Measurements from ENCODE around the gene TWNK. TPM values are rescaled to one million over a fixed set of nuclear protein-coding genes. Genes with fewer than 3 reads are reported as not detected.

Gene TWNK
- total and polyA plus RNA-seq, 2 of the 4 experiments (the other 2 are of a cell fraction) = 7.7 to 8.8 TPM

DNA sequence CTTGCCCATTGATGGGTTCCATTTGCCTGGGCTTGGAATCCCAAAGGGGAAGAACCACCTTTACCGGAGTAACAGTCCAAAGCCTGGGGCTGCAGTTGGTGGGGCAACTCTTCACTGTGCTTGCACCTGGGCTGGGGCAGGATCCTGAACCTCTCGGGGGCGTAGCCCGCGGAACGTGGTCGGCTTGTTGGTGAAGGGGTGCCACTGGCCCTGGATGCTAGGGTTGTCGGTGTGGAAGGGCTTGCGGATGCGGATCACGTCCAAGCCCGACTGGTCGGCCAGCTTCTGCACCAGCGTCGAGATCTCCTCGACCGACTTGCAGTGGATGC is 756 bp upstream of the TWNK start:
- BruUV-seq (replicated peaks) = TSS peak; percentile 95
- H3K27ac ChIP-seq (ENCODE audit: insufficient read depth, low read length) = peak overlapping the region; percentile 98

More for the DNA sequence above, 756 bp upstream of the TWNK start:
- no peak overlapping the region for H2BK20ac ChIP-seq (ENCODE audit: low read depth, low read length)
- H3K56ac ChIP-seq (ENCODE audit: extremely low read depth, insufficient read depth, low read length) = no peak overlapping the region
- peaks cover 9% of the 10 kb centered on the region for H3K9me1 ChIP-seq (ENCODE audit: insufficient read depth, low read length)
- peak overlapping the region; percentile 73; the same call in 1 of the 2 replicates for H3K23ac ChIP-seq (ENCODE audit: low read depth, low read length)
- peak overlapping the region; percentile 97 for H3K9ac ChIP-seq (ENCODE audit: low read depth, low read length)
- H2BK120ac ChIP-seq (ENCODE audit: low read depth, low read length) = no peak overlapping the region
- intact Hi-C loops (cut with micrococcal nuclease) = no loop called here
- no peaks in the 10 kb centered on the region for H3K27me3 ChIP-seq (ENCODE audit: control insufficient read depth, insufficient read depth, low read length)
- H3K14ac ChIP-seq (replicated peaks; ENCODE audit: low read depth, low read length) = peak overlapping the region; percentile 99; the same call in 1 of the 2 replicates
- ChIA-PET POLR2A (ENCODE audit: unreplicated experiment) (no interaction called here), CTCF (interaction anchor here (1.5 kb wide), 1 partner anchor 28 kb away, joined by 3 read pairs; no protein-coding TSS in a partner anchor)
- H2AK9ac ChIP-seq (replicated peaks; ENCODE audit: low read depth, low read length, poor library complexity) = peak overlapping the region; percentile 98
- no peak for ATAC-seq (ENCODE audit: low read depth)
- peak overlapping the region; percentile 96 for H4K5ac ChIP-seq (ENCODE audit: low read depth, low read length)
- peak overlapping the region; percentile 99 for H3K4ac ChIP-seq (ENCODE audit: low read depth, low read length)
- no peak for TF ChIP-seq ELK1 (IDR thresholded peaks at IDR 0.05; ENCODE audit: borderline replicate concordance, low read depth, low read length)
- peaks cover 31% of the 10 kb centered on the region for H3K36me3 ChIP-seq (ENCODE audit: control insufficient read depth, insufficient read depth, low read length)
- no peak overlapping the region; the same call in 1 of the 2 replicates for H4K91ac ChIP-seq (ENCODE audit: insufficient read depth, low read depth, low read length)
- dilution Hi-C loops (cut with HindIII; ENCODE audit: low sequenced_read_pairs, unreplicated experiment) = no loop called here
- H3K9me3 ChIP-seq (ENCODE audit: control insufficient read depth, insufficient read depth, low read length) = no peaks in the 10 kb centered on the region
- peaks cover 8% of the 10 kb centered on the region; the same call in 1 of the 2 replicates for H3K4me1 ChIP-seq (ENCODE audit: control insufficient read depth, insufficient read depth, low read length)
- no peak overlapping the region for H3K18ac ChIP-seq (ENCODE audit: low read depth, low read length)
- 0 out of 2 replicates have a peak, but pooled peaks cover 3% of the 10 kb centered on the region for H4K20me1 ChIP-seq (ENCODE audit: insufficient read depth, low read length)
- no peak overlapping the region for H2BK5ac ChIP-seq (ENCODE audit: low read depth, low read length, poor library complexity, severe bottlenecking)
- no peak overlapping the region for H2BK15ac ChIP-seq (ENCODE audit: low read depth, low read length)
- H3K4me2 ChIP-seq (ENCODE audit: low read depth, low read length) = peak overlapping the region; percentile 93
- peak overlapping the region; percentile 90 for H3K4me3 ChIP-seq (ENCODE audit: insufficient read depth, low read depth, low read length)
- peak overlapping the region; percentile 88 for H2AK5ac ChIP-seq (ENCODE audit: low read depth, low read length)
- H2AFZ ChIP-seq (replicated peaks; ENCODE audit: low read length, poor library complexity) = peak overlapping the region; percentile 99
- 31% methylated on average over 12 of the region's 17 CpGs; no CpG with 5 or more reads in 1 of the 2 experiments for WGBS, 2 experiments (ENCODE audit: extremely low coverage in 2 of 2, insufficient read length in 1 of 2)
- in situ Hi-C loops (cut with MboI; ENCODE audit: low sequenced_read_pairs) = no loop called here
- peak overlapping the region; percentile 95 to 100; a peak in 3 of 4 replicates for H4K8ac ChIP-seq (ENCODE audit: low read depth in 2 of 2, low read length in 2 of 2)
- H3K79me1 ChIP-seq (ENCODE audit: low read depth in 1 of 2, low read length in 2 of 2) = peaks cover 60 to 67% of the 10 kb centered on the region in 2 experiments
- no peak for DNase-seq
